SK-MEL-5 (cell line): Measurements from ENCODE around the gene KIAA1671. TPM values are rescaled to one million over a fixed set of nuclear protein-coding genes. Genes with fewer than 3 reads are reported as not detected.
"Not testable (repeated sequence)": the region's sequence is repeated elsewhere in the genome, so short reads cannot be mapped to it uniquely, and the experiment has no call there.

Source experiments
- DNase-seq: peaks from one replicate; pipeline ENCODE4 v3.0.0-alpha.2; 2016; ENCODE audit warnings: low read depth, low spot score
- in situ Hi-C: cut with HindIII; loops from 2 replicates; pipeline ENCODE4 v1.10.0; 2016; ENCODE audit warnings: low sequenced_read_pairs, high pct_unique_total_duplicates, low pct_unique_long_range_greater_than_20kb
- small RNA-seq, 2 experiments: library from RNA; depleted of rRNA; stranded (forward); fragments of <200 nt; gene quantifications; one replicate each; pipeline ENCODE3, GENCODE V24; 2014
- total RNA-seq: library from RNA; depleted of rRNA; stranded (reverse); fragments of >200 nt; shearing (Covaris generic); gene quantifications from 2 replicates; pipeline ENCODE4 v1.2.3, GENCODE V29; 2014; rRNA removed

The KIAA1671 gene
- total RNA-seq, 1 experiment from 2014 or later, result 3.0 TPM

- in situ Hi-C loops, DNase-seq: not testable (repeated sequence)
These were observed 278.2 kb downstream of the KIAA1671 start for GRCh38 chr22:25230760-25231159.

DNA sequence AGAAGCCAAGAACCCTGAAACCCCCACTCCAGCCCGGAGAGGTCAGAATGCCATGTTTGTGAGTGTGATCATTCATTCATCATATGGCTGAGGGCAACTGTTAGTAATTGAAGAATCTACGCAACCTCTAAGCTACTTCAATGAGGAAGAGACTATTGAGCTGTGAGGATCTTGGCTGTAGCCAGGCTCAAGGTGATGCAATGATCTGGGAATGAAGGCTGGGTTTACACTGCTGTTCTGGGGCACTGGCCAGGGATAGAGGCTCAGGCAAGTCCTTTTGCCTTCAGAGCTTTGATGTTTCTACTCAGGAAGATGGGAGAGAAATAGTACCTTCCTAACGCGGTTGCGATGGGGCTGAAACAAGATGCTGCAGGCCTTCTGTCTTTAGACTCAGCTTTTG is 279.8 kb downstream of the KIAA1671 start:
- in situ Hi-C loops, result no loop called here
- no peak for DNase-seq

GRCh38 chr22:25233706-25234105 is 281.2 kb downstream of the KIAA1671 start:
- DNase-seq, in situ Hi-C loops: not testable (repeated sequence)

GRCh38 chr22:25235547-25236290 is 283.2 kb downstream of the KIAA1671 start:
- in situ Hi-C loops, result no loop called here

DNA sequence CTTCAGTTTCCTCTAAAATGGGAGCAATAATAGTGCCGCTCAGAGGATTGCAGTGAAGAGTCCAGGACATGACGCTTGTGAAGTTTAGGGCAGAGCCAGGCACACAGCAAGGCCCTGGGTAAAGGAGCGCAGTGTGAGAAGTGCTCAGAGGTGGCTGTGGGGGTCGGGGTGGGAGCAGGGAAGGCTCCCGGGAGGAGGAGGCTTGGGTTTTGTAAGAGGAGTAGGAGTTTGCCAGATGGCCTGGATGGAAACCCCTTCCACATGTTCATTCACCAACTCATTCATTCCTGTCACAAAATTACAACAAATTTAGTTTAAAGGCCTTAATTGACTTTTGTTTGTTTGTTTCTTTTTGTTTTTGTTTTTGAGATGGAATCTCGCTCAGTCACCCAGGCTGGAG is 283.9 kb downstream of the KIAA1671 start:
- in situ Hi-C loops, result no loop called here
- DNase-seq, result no peak

More at GRCh38 chr22:25235547-25236290, 283.2 kb downstream of the KIAA1671 start:
- DNase-seq, result peak; percentile 87

GRCh38 chr22:25237503-25237902 is 285.0 kb downstream of the KIAA1671 start:
- DNase-seq, result no peak
- in situ Hi-C loops, result no loop called here

- in situ Hi-C loops, DNase-seq: not testable (repeated sequence)
These were observed 285.5 kb downstream of the KIAA1671 start for GRCh38 chr22:25238058-25238457.

Small RNAs within 50 kb of the gene (small RNA-seq; reads per million reads assigned to genes)
- 0 reads per million in 2 experiments for gene Z99916.2

Other genes starting within 250 kb of the KIAA1671 start
- gene PIWIL3, start 178.0 kb upstream of the KIAA1671 start, total RNA-seq, result not detected in 2 replicates
- gene SGSM1, start 146.5 kb upstream of the KIAA1671 start, total RNA-seq, result 0.03 TPM in 1 of 2 replicates, not detected in the other
- 0.18 TPM in 1 of 2 replicates, not detected in the other for gene LHFPL7, start 6.0 kb upstream of the KIAA1671 start, total RNA-seq
- 0.24 TPM in 1 of 2 replicates, not detected in the other for gene CRYBB3, start 247.1 kb downstream of the KIAA1671 start, total RNA-seq